OCI-LY1 (cell line): ENCODE data around the gene ANGPTL3.

Experiments used
- H2AFZ ChIP-seq: fragments of 200-600 bp; sonication (generic), shearing (Covaris generic); 2 replicates; pipeline ENCODE4 v1.6.0; 2014; ENCODE audit warnings: antibody characterized with exemption, mild to moderate bottlenecking, low read length
- H3F3A ChIP-seq: fragments of 200-600 bp; sonication (generic), shearing (Covaris generic); 2 replicates; pipeline ENCODE4 v1.6.0; 2014; ENCODE audit warnings: mild to moderate bottlenecking, antibody characterized with exemption, low read length, moderate library complexity; ENCODE audit not compliant: insufficient read depth
- H3K27ac ChIP-seq: fragments of 200-600 bp; sonication (generic); 2 replicates; pipeline ENCODE4 v1.5.1; 2014; ENCODE audit warnings: low read length, mixed run types, mild to moderate bottlenecking, low read depth; ENCODE audit not compliant: poor library complexity, severe bottlenecking
- H3K27me3 ChIP-seq: fragments of 200-600 bp; sonication (generic); 2 replicates; pipeline ENCODE4 v1.6.0; 2014; ENCODE audit warnings: antibody characterized with exemption, mild to moderate bottlenecking, low read length, moderate library complexity; ENCODE audit not compliant: insufficient read depth
- H3K36me3 ChIP-seq: fragments of 200-600 bp; sonication (generic); 2 replicates; pipeline ENCODE4 v1.6.1; 2014; ENCODE audit warnings: mild to moderate bottlenecking, antibody characterized with exemption, low read length, moderate library complexity, mixed read lengths; ENCODE audit not compliant: insufficient read depth
- H3K4me1 ChIP-seq: fragments of 200-600 bp; sonication (generic); 2 replicates; pipeline ENCODE4 v1.5.1; 2014; ENCODE audit warnings: mild to moderate bottlenecking, low read length, moderate library complexity; ENCODE audit not compliant: insufficient read depth, severe bottlenecking
- H3K4me2 ChIP-seq: fragments of 200-600 bp; sonication (generic), shearing (Covaris generic); 2 replicates; pipeline ENCODE4 v1.6.1; 2014; ENCODE audit warnings: low read length
- H3K4me3 ChIP-seq: fragments of 200-600 bp; sonication (generic); 2 replicates; pipeline ENCODE4 v1.5.1; 2014; ENCODE audit warnings: low read length, low read depth, mild to moderate bottlenecking, mixed read lengths; ENCODE audit not compliant: poor library complexity, severe bottlenecking
- H3K79me2 ChIP-seq: fragments of 200-600 bp; shearing (Covaris generic); 2 replicates; pipeline ENCODE4 v1.6.1; 2016; ENCODE audit warnings: mixed run types, low read length, mixed read lengths; ENCODE audit not compliant: insufficient read depth
- H3K9ac ChIP-seq: fragments of 200-600 bp; sonication (generic), shearing (Covaris generic); 2 replicates; pipeline ENCODE4 v1.6.1; 2014; ENCODE audit warnings: mild to moderate bottlenecking, low read length, mixed read lengths
- H3K9me2 ChIP-seq: fragments of 200-600 bp; sonication (generic), shearing (Covaris generic); 2 replicates; pipeline ENCODE4 v1.6.1; 2014; ENCODE audit warnings: low read depth, mild to moderate bottlenecking, low read length, mixed read lengths
- H3K9me3 ChIP-seq: fragments of 200-600 bp; shearing (Covaris generic); 2 replicates; pipeline ENCODE4 v1.6.1; 2014; ENCODE audit warnings: low read length, mixed read lengths
- H4K20me1 ChIP-seq: fragments of 200-600 bp; sonication (generic), shearing (Covaris generic); 2 replicates; pipeline ENCODE4 v1.6.0; 2016; ENCODE audit warnings: mild to moderate bottlenecking, low read length; ENCODE audit not compliant: insufficient read depth
- EZH2 ChIP-seq: fragments of 200-600 bp; sonication (generic), shearing (Covaris generic); IDR thresholded peaks from 2 replicates; pipeline ENCODE4 v1.8.0; 2017; ENCODE audit warnings: borderline replicate concordance, mixed run types, mild to moderate bottlenecking, antibody characterized with exemption, low read length, moderate library complexity, mixed read lengths
- TF ChIP-seq, protein P1 (sequence below): fragments of 200-600 bp; sonication (generic), shearing (Covaris generic); IDR thresholded peaks from 2 replicates; pipeline ENCODE4 v1.5.1; 2017; ENCODE audit warnings: mild to moderate bottlenecking, antibody characterized with exemption, low read length, moderate library complexity, mixed read lengths

The ANGPTL3 gene

DNA sequence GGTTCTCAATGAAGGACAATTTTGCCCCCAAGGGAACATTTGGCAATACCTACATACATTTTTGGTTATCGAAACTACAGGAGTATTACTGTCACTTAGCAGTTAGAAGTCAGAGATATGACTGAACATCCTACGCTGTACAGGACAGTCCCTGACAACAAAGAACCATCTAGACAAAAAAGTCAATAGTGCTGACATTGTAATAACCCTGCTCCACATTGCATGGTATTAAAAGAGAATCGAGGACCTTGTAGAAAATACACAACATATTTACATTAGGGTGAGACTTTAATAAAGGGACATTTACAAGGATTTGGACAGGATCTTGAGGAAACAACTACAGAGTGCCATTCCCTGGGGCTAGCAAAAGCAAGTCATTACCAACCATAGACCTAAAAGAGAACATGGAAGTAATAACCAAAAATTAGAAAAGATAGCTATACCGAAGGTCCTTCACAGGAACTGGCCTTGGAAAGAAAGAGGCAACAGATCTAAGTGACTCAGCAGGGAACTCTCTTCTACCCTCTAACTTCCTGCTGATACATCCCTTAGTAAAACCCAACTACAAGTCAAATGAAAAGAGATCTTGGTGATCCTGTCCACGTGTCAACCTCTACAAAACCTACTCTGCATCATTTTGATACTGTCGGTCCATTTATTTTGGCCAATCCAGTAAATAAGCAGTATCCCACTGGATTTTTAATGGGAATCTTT, 40.2 kb downstream of the ANGPTL3 start:
- H2AFZ ChIP-seq = no peak overlapping the region
- H3K9ac ChIP-seq = no peak overlapping the region
- no peaks in the 10 kb centered on the region for H4K20me1 ChIP-seq

DNA sequence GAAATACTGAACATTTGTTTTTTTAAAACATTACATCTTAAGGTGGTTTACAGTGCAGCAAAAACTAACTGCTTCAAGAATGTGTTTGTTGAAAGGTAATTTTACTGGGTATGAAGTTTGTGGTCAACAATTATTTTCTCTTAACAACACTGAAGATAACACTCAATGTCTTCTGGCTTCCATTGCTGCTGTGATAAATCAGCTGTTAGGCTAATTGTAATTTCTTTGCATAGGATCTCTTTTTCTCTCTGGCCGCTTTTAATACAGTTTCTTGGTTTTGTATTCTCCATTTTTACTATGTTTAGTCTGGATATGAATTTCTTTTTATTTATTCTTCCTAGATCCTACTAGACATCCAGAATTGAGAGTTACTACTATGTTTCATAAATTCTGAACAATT, 46.0 kb downstream of the ANGPTL3 start:
- no peaks in the 10 kb centered on the region for H3K9me2 ChIP-seq
- H3K27me3 ChIP-seq = no peaks in the 10 kb centered on the region
- H3K9me3 ChIP-seq = peaks cover 5% of the 10 kb centered on the region; the same call in 1 of the 2 replicates
- no peaks in the 10 kb centered on the region for H3F3A ChIP-seq
- no peak overlapping the region for H3K27ac ChIP-seq
- no peak overlapping the region for H3K4me3 ChIP-seq
- no peaks in the 10 kb centered on the region for H3K79me2 ChIP-seq
- TF ChIP-seq, protein P1, sequence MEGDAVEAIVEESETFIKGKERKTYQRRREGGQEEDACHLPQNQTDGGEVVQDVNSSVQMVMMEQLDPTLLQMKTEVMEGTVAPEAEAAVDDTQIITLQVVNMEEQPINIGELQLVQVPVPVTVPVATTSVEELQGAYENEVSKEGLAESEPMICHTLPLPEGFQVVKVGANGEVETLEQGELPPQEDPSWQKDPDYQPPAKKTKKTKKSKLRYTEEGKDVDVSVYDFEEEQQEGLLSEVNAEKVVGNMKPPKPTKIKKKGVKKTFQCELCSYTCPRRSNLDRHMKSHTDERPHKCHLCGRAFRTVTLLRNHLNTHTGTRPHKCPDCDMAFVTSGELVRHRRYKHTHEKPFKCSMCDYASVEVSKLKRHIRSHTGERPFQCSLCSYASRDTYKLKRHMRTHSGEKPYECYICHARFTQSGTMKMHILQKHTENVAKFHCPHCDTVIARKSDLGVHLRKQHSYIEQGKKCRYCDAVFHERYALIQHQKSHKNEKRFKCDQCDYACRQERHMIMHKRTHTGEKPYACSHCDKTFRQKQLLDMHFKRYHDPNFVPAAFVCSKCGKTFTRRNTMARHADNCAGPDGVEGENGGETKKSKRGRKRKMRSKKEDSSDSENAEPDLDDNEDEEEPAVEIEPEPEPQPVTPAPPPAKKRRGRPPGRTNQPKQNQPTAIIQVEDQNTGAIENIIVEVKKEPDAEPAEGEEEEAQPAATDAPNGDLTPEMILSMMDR = no peak
- TF ChIP-seq EZH2 = no peak
- H4K20me1 ChIP-seq = no peaks in the 10 kb centered on the region
- H3K4me2 ChIP-seq = no peak overlapping the region
- peaks cover 8% of the 10 kb centered on the region; the same call in 1 of the 2 replicates for H3K36me3 ChIP-seq
- no peak overlapping the region for H3K9ac ChIP-seq
- no peak overlapping the region for H2AFZ ChIP-seq
- H3K4me1 ChIP-seq = no peaks in the 10 kb centered on the region

More for the DNA sequence above, 40.2 kb downstream of the ANGPTL3 start:
- peaks cover 6% of the 10 kb centered on the region; the same call in 1 of the 2 replicates for H3K36me3 ChIP-seq
- H3K27ac ChIP-seq = no peak overlapping the region
- no peak overlapping the region for H3K4me2 ChIP-seq
- H3K4me1 ChIP-seq = no peaks in the 10 kb centered on the region
- no peaks in the 10 kb centered on the region for H3F3A ChIP-seq
- no peak for TF ChIP-seq EZH2
- TF ChIP-seq, protein P1 = no peak
- no peaks in the 10 kb centered on the region for H3K27me3 ChIP-seq
- H3K9me2 ChIP-seq = no peaks in the 10 kb centered on the region
- H3K4me3 ChIP-seq = no peak overlapping the region
- no peaks in the 10 kb centered on the region for H3K79me2 ChIP-seq
- H3K9me3 ChIP-seq = peaks cover 7% of the 10 kb centered on the region

DNA sequence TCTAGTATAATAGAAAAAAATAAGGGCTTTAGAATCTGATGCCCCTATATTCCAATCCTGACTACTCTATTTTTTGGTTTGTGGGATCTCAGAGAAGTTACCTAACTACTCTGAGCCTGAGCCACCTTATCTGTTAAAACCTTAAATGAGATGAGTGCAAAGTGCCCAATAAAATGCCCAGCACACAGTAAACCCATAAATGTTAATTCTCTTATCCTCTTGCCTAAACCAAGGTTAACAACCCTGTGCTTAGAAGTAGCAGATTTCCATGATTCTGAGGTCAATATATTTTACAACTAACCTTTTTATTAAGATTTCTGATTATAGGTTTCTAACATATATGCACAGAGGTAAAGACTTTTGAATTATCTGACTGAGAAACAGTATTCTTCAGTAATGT, 55.1 kb downstream of the ANGPTL3 start:
- Histone ChIP-seq H3K9me2 (no peaks in the 10 kb centered on the region), H2AFZ (no peak overlapping the region), H3K4me2 (no peak overlapping the region), H3K9ac (no peak overlapping the region), H3K4me3 (no peak overlapping the region), H3F3A (no peaks in the 10 kb centered on the region), H3K36me3 (no peaks in the 10 kb centered on the region), H4K20me1 (no peaks in the 10 kb centered on the region), H3K27ac (no peak overlapping the region), H3K4me1 (no peaks in the 10 kb centered on the region), H3K27me3 (no peaks in the 10 kb centered on the region), H3K79me2 (no peaks in the 10 kb centered on the region), H3K9me3 (no peaks in the 10 kb centered on the region)
- TF ChIP-seq, protein P1 = no peak
- TF ChIP-seq EZH2 = no peak
